ENCODE measurements around the gene SIRT3. TPM values are rescaled to one million over a fixed set of nuclear protein-coding genes. Genes with fewer than 3 reads are reported as not detected.

The SIRT3 gene
- total RNA-seq, 4 donors from 2014 or later: 21.2 to 36.3 (median 29.3) TPM

DNA sequence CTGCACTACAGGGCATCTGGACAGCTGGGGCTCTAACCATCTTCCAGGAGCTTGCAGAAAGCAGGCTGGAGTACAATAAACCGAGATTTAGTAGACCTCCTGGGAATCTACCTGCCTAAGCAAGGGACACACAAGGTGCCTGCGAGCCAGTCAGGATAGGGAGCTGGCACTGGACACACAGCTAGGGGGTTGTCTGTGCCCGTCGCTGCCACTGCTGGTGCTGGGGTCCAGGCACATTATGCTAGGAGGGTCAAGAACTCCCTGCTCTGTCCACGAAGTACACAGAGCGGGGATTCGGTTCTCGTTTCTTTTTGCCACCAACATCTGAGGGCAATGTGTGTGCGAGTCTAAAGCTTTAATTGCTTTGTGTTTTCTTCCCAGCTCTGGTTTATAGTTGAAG, 24.4 kb downstream of the SIRT3 start:
- Histone ChIP-seq H3K4me3 (no peak overlapping the region), H3K27ac (no peak overlapping the region), H3K36me3 (peaks cover 0 to 74% (median 0%) of the 10 kb centered on the region in 3 donors), H3K9me3 (no peaks in the 10 kb centered on the region), H3K4me1 (peaks cover 3 to 18% (median 7%) of the 10 kb centered on the region in 4 donors), H3K27me3 (no peaks in the 10 kb centered on the region)
- TF ChIP-seq POLR2A (IDR thresholded peaks at IDR 0.05): no peak
- TF ChIP-seq, protein P1, sequence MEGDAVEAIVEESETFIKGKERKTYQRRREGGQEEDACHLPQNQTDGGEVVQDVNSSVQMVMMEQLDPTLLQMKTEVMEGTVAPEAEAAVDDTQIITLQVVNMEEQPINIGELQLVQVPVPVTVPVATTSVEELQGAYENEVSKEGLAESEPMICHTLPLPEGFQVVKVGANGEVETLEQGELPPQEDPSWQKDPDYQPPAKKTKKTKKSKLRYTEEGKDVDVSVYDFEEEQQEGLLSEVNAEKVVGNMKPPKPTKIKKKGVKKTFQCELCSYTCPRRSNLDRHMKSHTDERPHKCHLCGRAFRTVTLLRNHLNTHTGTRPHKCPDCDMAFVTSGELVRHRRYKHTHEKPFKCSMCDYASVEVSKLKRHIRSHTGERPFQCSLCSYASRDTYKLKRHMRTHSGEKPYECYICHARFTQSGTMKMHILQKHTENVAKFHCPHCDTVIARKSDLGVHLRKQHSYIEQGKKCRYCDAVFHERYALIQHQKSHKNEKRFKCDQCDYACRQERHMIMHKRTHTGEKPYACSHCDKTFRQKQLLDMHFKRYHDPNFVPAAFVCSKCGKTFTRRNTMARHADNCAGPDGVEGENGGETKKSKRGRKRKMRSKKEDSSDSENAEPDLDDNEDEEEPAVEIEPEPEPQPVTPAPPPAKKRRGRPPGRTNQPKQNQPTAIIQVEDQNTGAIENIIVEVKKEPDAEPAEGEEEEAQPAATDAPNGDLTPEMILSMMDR (IDR thresholded peaks at IDR 0.05): no peak
- DNase-seq: peak in 1 of 3 donors; percentile 30

DNA sequence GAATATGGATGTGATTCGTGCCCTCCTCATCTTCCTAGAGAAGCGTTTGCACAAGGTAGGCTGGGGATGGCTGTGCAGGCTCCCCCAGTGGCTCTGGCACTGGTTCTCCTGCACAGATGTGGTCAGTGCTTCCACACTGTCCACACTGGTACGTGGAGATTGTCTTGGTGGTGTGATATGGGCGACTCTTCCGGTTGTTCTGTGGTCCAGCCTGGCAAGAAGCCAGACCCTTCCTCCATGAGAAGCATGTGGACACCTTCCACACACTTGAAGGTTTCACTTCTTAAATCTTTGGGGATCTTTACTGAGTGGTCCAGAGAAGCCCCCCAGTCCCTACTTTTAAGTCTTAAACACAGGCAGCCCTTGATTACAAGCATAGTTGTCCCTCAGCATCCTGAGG, 24.8 kb downstream of the SIRT3 start:
- peak in 1 of 3 donors; percentile 41 for DNase-seq
- Histone ChIP-seq H3K36me3 (peaks cover 0 to 70% (median 0%) of the 10 kb centered on the region in 3 donors), H3K27me3 (no peaks in the 10 kb centered on the region), H3K4me3 (no peak overlapping the region), H3K4me1 (peaks cover 3 to 20% (median 8%) of the 10 kb centered on the region in 4 donors), H3K9me3 (no peaks in the 10 kb centered on the region), H3K27ac (no peak overlapping the region)
- no peak for TF ChIP-seq POLR2A (IDR thresholded peaks at IDR 0.05)
- TF ChIP-seq, protein P1 (IDR thresholded peaks at IDR 0.05): no peak

DNA sequence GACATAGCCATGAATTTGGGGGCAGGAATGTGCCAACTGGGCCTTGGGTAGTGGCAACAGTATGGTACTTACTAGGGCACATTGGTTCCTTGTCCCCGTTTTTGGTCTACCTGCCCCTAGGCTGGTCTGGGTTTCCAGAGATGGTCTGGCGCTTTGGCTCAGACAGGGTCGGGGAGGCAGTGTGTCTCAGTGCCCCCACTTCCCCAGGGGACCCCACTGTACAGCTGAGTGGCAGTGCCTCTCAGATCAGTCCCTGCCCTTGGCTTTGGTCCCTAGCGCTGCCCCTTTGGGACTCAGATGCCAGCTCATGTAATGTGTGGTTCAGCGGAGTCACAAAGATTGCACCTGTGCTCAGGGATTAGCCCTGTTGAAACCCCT, 25.4 kb downstream of the SIRT3 start:
- no peak overlapping the region for H3K27ac ChIP-seq
- peak in 1 of 3 donors; percentile 42 for DNase-seq
- no peak overlapping the region for H3K4me3 ChIP-seq
- TF ChIP-seq POLR2A (IDR thresholded peaks at IDR 0.05): no peak
- TF ChIP-seq, protein P1 (IDR thresholded peaks at IDR 0.05): no peak
- H3K4me1 ChIP-seq: peaks cover 3 to 25% (median 13%) of the 10 kb centered on the region in 4 donors
- H3K9me3 ChIP-seq: no peaks in the 10 kb centered on the region
- no peaks in the 10 kb centered on the region for H3K27me3 ChIP-seq
- H3K36me3 ChIP-seq: peaks cover 0 to 65% (median 0%) of the 10 kb centered on the region in 3 donors

GRCh38 chr11:210122-210802, 25.9 kb downstream of the SIRT3 start:
- peak in 2 of 3 donors; percentile 3 to 35 for DNase-seq
- Histone ChIP-seq H3K36me3 (peaks cover 0 to 64% (median 0%) of the 10 kb centered on the region in 3 donors), H3K4me1 (peaks cover 3 to 30% (median 17%) of the 10 kb centered on the region in 4 donors), H3K9me3 (no peaks in the 10 kb centered on the region), H3K27ac (peak overlapping the region in 1 of 4 donors; percentile 99), H3K4me3 (peak overlapping the region in 1 of 4 donors; percentile 88), H3K27me3 (no peaks in the 10 kb centered on the region)
- TF ChIP-seq POLR2A (IDR thresholded peaks at IDR 0.05): no peak
- TF ChIP-seq, protein P1 (IDR thresholded peaks at IDR 0.05): no peak

DNA sequence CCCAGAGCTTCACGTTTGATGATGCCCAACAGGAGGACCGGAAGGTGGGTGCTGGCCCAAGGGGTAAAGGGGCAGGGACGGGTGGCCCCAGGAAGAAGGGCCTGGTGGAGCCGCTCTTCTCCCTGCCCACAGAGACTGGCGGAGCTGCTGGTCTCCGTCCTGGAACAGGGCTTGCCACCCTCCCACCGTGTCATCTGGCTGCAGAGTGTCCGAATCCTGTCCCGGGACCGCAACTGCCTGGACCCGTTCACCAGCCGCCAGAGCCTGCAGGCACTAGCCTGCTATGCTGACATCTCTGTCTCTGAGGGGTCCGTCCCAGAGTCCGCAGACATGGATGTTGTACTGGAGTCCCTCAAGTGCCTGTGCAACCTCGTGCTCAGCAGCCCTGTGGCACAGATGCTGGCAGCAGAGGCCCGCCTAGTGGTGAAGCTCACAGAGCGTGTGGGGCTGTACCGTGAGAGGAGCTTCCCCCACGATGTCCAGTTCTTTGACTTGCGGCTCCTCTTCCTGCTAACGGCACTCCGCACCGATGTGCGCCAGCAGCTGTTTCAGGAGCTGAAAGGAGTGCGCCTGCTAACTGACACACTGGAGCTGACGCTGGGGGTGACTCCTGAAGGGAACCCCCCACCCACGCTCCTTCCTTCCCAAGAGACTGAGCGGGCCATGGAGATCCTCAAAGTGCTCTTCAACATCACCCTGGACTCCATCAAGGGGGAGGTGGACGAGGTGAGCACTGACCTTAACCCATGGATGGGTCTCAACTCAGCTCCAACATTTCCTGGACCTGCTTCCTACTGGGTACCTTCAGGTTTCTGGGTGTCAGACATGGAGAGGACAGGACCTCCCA, 26.6 kb downstream of the SIRT3 start:
- peak overlapping the region; percentile 98 to 100 (median 99) for H3K27ac ChIP-seq
- H3K4me3 ChIP-seq: peak overlapping the region; percentile 88 to 99 (median 98)
- peaks cover 0 to 64% (median 0%) of the 10 kb centered on the region in 3 donors for H3K36me3 ChIP-seq
- no peak for TF ChIP-seq POLR2A (IDR thresholded peaks at IDR 0.05)
- TF ChIP-seq, protein P1 (IDR thresholded peaks at IDR 0.05): no peak
- H3K9me3 ChIP-seq: no peaks in the 10 kb centered on the region
- no peaks in the 10 kb centered on the region for H3K27me3 ChIP-seq
- peaks cover 3 to 34% (median 17%) of the 10 kb centered on the region in 4 donors for H3K4me1 ChIP-seq
- peak in 2 of 3 donors; percentile 16 to 50 for DNase-seq
